ENCODE results near the gene FOXJ1.

GRCh38 chr17:76159157-76159556 is 18.1 kb upstream of the FOXJ1 start:
- TF ChIP-seq CTCF (IDR thresholded peaks at IDR 0.05; ENCODE audit: insufficient read depth, low read length, poor library complexity, severe bottlenecking) (no peak), EZH2phosphoT487 (conservative IDR thresholded peaks at IDR 0.05; ENCODE audit: low read length) (no peak)

All from SU-DHL-6 (cell line).